ENCODE data around the gene FOXC1. TPM values are rescaled to one million over a fixed set of nuclear protein-coding genes. Genes with fewer than 3 reads are reported as not detected.

Gene FOXC1
- polyA plus RNA-seq (2014; cell fraction: cytosol; rRNA removed), result 14.2 and 15.1 TPM in 2 replicates
- polyA plus RNA-seq (2014; cell fraction: nucleus; rRNA removed), result 10.1 and 11.9 TPM in 2 replicates

- peak; percentile 84 for DNase-seq (ENCODE audit: low spot score)
Observed at GRCh38 chr6:1609648-1610496, at the start of gene FOXC1. Gene FOXC1, plus strand, starts transcription at chr6:1609915. Its CDS starts 531 bp downstream, at chr6:1610446.

GRCh38 chr6:1560281-1561058 is 49.2 kb upstream of the FOXC1 start:
- no peak for DNase-seq (ENCODE audit: low spot score)

- no peak for DNase-seq (ENCODE audit: low spot score)
Observed at GRCh38 chr6:1561355-1561754, 48.4 kb upstream of the FOXC1 start.

- no peak for DNase-seq (ENCODE audit: low spot score)
Observed at GRCh38 chr6:1562171-1562955, 47.4 kb upstream of the FOXC1 start.

DNA sequence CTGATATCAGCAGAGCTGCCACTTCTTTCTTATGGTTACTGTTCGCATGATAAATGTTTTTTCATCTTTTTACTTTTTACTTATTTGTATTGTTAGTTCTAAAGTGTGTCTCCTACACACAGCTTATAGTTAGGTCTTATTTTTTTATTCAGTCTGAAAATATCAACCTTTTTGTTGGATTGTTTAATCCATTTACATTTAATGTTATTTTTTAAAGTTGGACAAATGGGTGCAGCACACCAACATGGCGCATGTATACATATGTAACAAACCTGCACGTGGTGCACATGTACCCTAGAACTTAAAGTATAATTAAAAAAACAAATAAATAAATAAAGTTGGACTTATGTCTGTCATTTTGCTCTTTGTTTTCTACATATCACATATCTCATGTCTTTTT is 40.3 kb upstream of the FOXC1 start:
- no peak for DNase-seq (ENCODE audit: low spot score)

DNA sequence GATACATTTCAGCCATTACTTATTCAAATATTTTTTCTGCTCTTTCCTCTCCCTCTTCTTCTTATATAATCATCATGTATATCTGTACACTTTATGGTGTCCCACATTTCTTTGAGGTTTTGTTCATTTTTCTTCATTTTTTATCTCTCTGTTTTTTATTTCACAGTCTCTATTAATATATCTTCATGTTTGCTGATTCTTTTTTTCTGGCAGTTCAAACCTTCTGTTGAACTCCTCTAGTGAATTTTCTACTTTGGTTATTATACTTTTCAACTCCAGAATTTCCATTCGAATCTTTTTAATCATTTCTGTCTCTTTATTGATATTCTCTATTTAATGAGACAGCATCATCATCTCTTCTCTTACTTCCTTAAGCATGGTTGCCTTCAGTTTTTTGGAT is 38.9 kb upstream of the FOXC1 start:
- no peak for DNase-seq (ENCODE audit: low spot score)

DNA sequence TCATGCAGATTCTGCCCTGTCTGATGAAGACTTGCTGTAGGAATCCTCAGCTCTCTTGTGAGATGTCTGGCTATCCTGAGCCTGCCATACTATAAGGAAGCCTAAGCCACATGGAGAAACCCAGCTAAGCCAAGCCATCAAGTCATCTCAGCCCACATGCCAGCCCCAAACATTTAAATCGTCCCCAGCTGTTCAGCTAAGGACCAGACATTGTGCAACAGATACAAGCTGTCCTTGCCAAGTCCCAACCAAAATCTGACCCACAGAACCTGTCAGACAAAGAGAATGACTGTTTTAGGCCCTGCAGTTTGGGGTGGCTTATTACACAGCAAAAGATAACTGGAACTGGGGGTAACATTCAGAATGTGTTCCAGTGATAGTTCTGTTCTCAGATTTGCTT is 36.8 kb upstream of the FOXC1 start:
- no peak for DNase-seq (ENCODE audit: low spot score)

- no peak for DNase-seq (ENCODE audit: low spot score)
Observed at GRCh38 chr6:1574083-1574761, 35.5 kb upstream of the FOXC1 start.

- DNase-seq (ENCODE audit: low spot score), result no peak
Observed at GRCh38 chr6:1574890-1575209, 34.9 kb upstream of the FOXC1 start.

GRCh38 chr6:1575210-1576041 is 34.3 kb upstream of the FOXC1 start:
- peak; percentile 67 for DNase-seq (ENCODE audit: low spot score)

- DNase-seq (ENCODE audit: low spot score), result no peak
Observed at GRCh38 chr6:1576166-1576565, 33.5 kb upstream of the FOXC1 start.

- no peak for DNase-seq (ENCODE audit: low spot score)
Observed at GRCh38 chr6:1576711-1577110, 33.0 kb upstream of the FOXC1 start.

- no peak for DNase-seq (ENCODE audit: low spot score)
Observed at GRCh38 chr6:1577146-1577680, 32.5 kb upstream of the FOXC1 start.

GRCh38 chr6:1577896-1578745 is 31.6 kb upstream of the FOXC1 start:
- DNase-seq (ENCODE audit: low spot score), result no peak

DNA sequence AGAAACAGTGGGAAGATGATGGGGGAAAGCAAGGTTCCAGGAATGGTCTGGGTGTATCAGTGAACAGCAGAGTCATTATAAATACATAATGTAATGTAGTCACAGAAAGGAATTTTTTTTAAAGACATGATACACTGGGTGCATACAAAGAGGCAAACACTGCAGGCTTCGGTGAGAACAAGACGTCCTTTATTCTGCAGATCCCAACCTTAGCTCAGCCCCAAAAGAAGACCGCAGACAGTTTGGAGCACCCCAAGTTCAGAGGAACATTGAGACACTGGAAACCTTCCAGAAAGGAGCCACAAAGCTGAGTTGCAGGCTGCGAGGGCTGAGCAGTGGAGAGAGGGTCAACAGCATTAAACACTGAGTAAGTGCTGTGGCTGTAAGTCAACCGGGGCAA is 30.6 kb upstream of the FOXC1 start:
- no peak for DNase-seq (ENCODE audit: low spot score)

GRCh38 chr6:1580109-1580508 is 29.6 kb upstream of the FOXC1 start:
- no peak for DNase-seq (ENCODE audit: low spot score)

- DNase-seq (ENCODE audit: low spot score), result no peak
Observed at GRCh38 chr6:1580585-1580984, 29.1 kb upstream of the FOXC1 start.

DNA sequence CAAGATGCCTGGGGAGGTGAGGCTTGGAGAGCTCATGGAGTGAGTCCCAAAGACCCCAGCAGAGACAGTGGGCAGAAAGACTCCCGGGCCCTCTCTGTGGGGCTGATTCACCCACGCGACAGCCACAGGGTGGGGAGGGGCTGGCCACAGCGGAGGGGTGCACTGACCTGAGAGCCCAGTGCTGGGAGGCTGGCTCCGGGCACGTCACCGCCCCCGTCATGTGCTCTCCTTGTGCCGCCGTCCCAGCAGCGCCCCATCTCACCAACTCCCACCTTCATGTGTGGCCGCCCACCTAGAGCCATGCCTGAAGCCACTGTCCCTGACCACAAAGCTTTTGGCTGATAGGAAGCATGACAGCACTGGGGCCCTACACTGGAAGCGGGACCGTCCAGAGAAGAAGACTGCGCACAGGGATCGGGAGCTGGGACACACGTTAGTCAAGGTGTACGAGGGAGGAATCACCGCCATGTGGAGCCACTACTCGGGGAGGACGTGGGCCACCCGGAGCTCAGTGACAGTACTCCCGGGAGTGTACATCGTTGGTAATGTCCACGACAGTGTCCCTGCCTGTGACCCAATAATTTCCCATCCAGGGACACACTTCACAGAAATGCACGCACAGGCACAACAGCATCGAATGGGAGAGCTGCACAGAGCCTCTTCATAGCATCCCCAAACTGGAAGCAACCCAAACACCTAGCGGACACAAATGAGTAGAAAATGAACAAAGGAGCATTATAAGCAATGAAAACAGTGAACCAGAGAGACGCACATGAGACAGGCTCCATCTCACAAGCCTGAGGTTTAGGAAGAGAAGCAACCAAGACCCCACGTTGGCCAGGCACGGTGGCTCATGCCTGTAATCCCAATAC is 28.4 kb upstream of the FOXC1 start:
- no peak for DNase-seq (ENCODE audit: low spot score)

All from SK-N-DZ (cell line).